Tibial nerve (tissue), 4 donors: ENCODE results near the gene ZNF335. TPM values are rescaled to one million over a fixed set of nuclear protein-coding genes. Genes with fewer than 3 reads are reported as not detected.

Experiments used
- DNase-seq, 2 donors: peaks; one replicate each; pipeline ENCODE4 v3.0.0-alpha.2; 2019; ENCODE audit warnings: low spot score in 2 of 2
- H3K27ac ChIP-seq, 4 donors: fragments of 200-600 bp; sonication (generic) in 3 of 4; one replicate each; pipeline ENCODE4 v1.5.1; 2017 to 2019; ENCODE audit warnings: mild to moderate bottlenecking in 1 of 4
- H3K27me3 ChIP-seq, 2 donors: fragments of 200-600 bp; sonication (generic) in 1 of 2; one replicate each; pipeline versions ENCODE4 v1.5.1 to v1.6.0; 2017 to 2019
- H3K36me3 ChIP-seq, 3 donors: fragments of 200-600 bp; sonication (generic); one replicate each; pipeline ENCODE4 v1.5.1; 2018 to 2019
- H3K4me1 ChIP-seq, 4 donors: fragments of 200-600 bp; sonication (generic) in 3 of 4; one replicate each; pipeline ENCODE4 v1.5.1; 2017 to 2019
- H3K4me3 ChIP-seq, 4 donors: fragments of 200-600 bp; sonication (generic) in 3 of 4; one replicate each; pipeline ENCODE4 v1.5.1; 2017 to 2019; ENCODE audit warnings: mild to moderate bottlenecking in 1 of 4, moderate library complexity in 1 of 4
- H3K9me3 ChIP-seq, 4 donors: fragments of 200-600 bp; sonication (generic) in 3 of 4; one replicate each; pipeline ENCODE4 v1.5.1; 2017 to 2019
- CTCF ChIP-seq, 5 experiments: fragments of 200-600 bp in 3 of 5; fragments of 450-650 bp in 2 of 5; sonication (generic) in 3 of 5; IDR thresholded peaks; one replicate each; pipeline ENCODE4 v1.5.1; 2016 to 2019; ENCODE audit warnings: antibody characterized with exemption in 5 of 5, mild to moderate bottlenecking in 3 of 5, moderate library complexity in 2 of 5
- EP300 ChIP-seq, 2 donors: sonication (generic); formaldehyde crosslinking; IDR thresholded peaks; one replicate each; pipeline ENCODE4 v1.6.1; 2017; ENCODE audit warnings: antibody characterized with exemption in 2 of 2, mild to moderate bottlenecking in 1 of 2
- POLR2A ChIP-seq, 2 donors: fragments of 450-650 bp; IDR thresholded peaks; one replicate each; pipeline ENCODE4 v1.6.1; 2017; ENCODE audit warnings: antibody characterized with exemption in 2 of 2, mild to moderate bottlenecking in 2 of 2, moderate library complexity in 2 of 2
- WGBS, 2 donors: methylation state at CpG; one replicate each; pipeline ENCODE4 v1.1.5; 2018; 5-methylcytosine and 5-hydroxymethylcytosine counted together
- total RNA-seq, 4 donors: library from RNA; depleted of rRNA; stranded (reverse); fragments of >200 nt; gene quantifications; one replicate each; pipeline ENCODE4 v1.1.0, GENCODE V29; 2016

ZNF335 gene
- total RNA-seq, 4 donors from 2014 or later, result 24.3 to 42.3 (median 28.6) TPM

DNA sequence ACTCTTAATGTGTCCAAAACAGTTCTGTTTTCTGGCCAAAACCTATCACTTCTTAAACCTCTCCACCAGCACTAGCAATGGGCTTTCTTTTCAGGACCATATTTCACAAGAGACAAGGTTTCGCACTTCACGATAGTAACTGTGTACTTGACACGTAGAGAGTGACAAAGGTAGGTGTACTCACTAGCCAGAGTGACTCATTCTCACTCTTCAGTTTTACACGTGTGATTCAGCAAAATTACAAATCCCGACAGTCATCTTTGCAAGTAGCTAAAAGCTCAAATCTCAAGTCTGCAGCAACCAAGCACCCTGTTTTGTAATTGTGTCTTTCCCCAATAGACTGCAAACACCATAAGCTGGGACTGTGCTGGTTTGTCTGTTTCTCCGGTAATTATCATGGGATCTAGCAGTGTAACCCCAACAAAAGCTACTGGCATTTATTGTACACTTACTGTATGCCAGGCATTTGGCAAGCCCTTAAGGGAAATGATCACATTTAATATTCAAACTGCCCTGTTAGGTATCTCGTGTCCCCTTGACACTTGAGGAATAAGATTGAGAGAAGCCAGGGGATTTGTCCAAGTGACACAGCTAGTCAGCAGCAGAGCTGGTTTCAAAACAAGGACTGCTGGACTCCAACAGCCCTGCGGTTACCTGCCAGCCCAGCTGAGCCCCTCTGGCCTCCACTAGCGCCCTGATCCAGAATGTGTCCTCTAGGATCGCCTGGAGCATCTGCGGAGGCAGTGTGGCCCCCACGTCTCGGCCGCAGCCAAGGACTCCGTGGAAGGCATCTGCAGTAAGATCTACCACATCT is 27.6 kb downstream of the ZNF335 start:
- H3K27ac ChIP-seq, result no peak overlapping the region
- peaks cover 0 to 26% (median 2%) of the 10 kb centered on the region in 4 donors for H3K4me1 ChIP-seq
- no peaks in the 10 kb centered on the region for H3K27me3 ChIP-seq
- H3K36me3 ChIP-seq, result peaks cover 9 to 100% (median 64%) of the 10 kb centered on the region in 3 donors
- H3K9me3 ChIP-seq, result no peaks in the 10 kb centered on the region
- no peak overlapping the region for H3K4me3 ChIP-seq
- 85 to 87% methylated on average over 12 to 15 of the region's 15 CpGs for WGBS, 2 donors
- TF ChIP-seq EP300 (IDR thresholded peaks at IDR 0.05), result no peak
- TF ChIP-seq CTCF (IDR thresholded peaks at IDR 0.05), result no peak
- TF ChIP-seq POLR2A (IDR thresholded peaks at IDR 0.05), result no peak
- no peak for DNase-seq

DNA sequence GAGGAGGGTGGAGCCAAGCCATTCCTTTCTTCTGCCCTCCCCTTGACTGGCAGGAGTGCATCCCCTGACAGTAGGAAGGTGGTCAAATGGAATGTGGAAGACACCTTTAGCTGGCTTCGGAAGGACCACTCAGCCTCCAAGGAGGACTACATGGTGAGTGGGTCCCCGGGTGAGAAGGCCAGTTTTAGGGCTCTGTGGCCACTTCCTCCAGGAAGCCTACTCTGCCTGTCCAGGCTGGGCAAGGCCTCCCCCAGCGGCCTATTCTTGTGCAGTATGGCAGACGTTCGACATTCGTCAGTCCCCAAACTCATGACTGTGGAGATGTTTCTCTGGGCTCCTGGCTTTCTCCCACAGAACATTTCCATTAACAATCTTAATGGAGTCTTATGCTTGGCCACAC is 28.4 kb downstream of the ZNF335 start:
- WGBS, 2 donors, result 87 to 90% methylated on average over 6 of the region's 6 CpGs
- no peak for DNase-seq
- H3K27me3 ChIP-seq, result no peaks in the 10 kb centered on the region
- peaks cover 9 to 100% (median 65%) of the 10 kb centered on the region in 3 donors for H3K36me3 ChIP-seq
- no peak overlapping the region for H3K27ac ChIP-seq
- no peak overlapping the region for H3K4me3 ChIP-seq
- H3K4me1 ChIP-seq, result peaks cover 0 to 26% (median 2%) of the 10 kb centered on the region in 4 donors
- no peaks in the 10 kb centered on the region for H3K9me3 ChIP-seq
- TF ChIP-seq CTCF (IDR thresholded peaks at IDR 0.05) (no peak), EP300 (IDR thresholded peaks at IDR 0.05) (no peak), POLR2A (IDR thresholded peaks at IDR 0.05) (no peak)

DNA sequence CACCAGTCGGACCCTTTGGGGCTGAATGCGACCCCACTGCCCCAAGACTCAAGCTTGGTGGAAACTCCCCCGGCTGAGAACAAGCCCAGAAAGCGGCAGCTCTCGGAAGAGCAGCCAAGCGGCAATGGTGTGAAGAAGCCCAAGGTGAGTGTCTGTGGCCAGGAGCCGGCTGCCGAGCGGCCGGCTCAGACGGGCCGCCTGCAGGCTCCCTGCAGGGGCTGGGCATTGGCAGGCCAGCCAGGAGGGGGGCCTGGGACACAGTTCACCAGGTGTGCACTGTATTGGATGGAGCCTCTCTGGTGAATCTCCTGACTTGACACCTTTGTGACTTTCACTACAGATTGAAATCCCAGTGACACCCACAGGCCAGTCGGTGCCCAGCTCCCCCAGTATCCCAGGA is 31.5 kb downstream of the ZNF335 start:
- Histone ChIP-seq H3K36me3 (peaks cover 14 to 85% (median 51%) of the 10 kb centered on the region in 3 donors), H3K4me1 (peaks cover 0 to 27% (median 8%) of the 10 kb centered on the region in 4 donors)
- WGBS, 2 donors, result 86 to 88% methylated on average over 13 of the region's 13 CpGs

DNA sequence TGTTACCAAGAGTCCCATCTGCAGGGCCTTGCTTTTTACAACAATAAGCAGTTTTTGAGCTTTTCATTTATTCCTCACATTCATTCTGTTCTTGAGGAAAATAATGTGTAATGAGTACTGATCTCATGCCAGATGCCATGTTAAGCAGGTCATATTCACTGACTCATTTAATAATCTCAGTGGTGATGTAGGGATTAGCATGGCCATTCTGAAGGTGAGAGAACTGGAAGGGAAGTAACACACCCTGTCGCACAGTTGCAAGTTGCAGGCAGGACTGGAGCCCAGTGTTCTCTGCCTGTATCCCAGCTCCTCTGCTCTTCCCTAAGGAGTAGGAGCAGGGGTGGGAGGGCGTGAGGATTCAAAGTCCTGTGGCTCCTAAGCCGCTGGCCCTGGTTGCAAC is 31.9 kb downstream of the ZNF335 start:
- whole genome bisulfite sequencing, 2 donors, result 93 to 95% methylated on average over 1 to 3 of the region's 3 CpGs
- DNase-seq, result no peak
- H3K27me3 ChIP-seq, result no peaks in the 10 kb centered on the region
- H3K4me3 ChIP-seq, result no peak overlapping the region
- peaks cover 0 to 26% (median 8%) of the 10 kb centered on the region in 4 donors for H3K4me1 ChIP-seq
- peaks cover 14 to 81% (median 49%) of the 10 kb centered on the region in 3 donors for H3K36me3 ChIP-seq
- H3K27ac ChIP-seq, result no peak overlapping the region
- TF ChIP-seq EP300 (IDR thresholded peaks at IDR 0.05), result no peak
- no peak for TF ChIP-seq CTCF (IDR thresholded peaks at IDR 0.05)
- TF ChIP-seq POLR2A (IDR thresholded peaks at IDR 0.05), result no peak
- H3K9me3 ChIP-seq, result no peaks in the 10 kb centered on the region

More for the DNA sequence above, 31.5 kb downstream of the ZNF335 start:
- no peak overlapping the region for H3K4me3 ChIP-seq
- no peaks in the 10 kb centered on the region for H3K9me3 ChIP-seq
- TF ChIP-seq EP300 (IDR thresholded peaks at IDR 0.05), result no peak
- TF ChIP-seq POLR2A (IDR thresholded peaks at IDR 0.05), result no peak
- no peak for TF ChIP-seq CTCF (IDR thresholded peaks at IDR 0.05)
- H3K27me3 ChIP-seq, result no peaks in the 10 kb centered on the region
- no peak for DNase-seq
- H3K27ac ChIP-seq, result no peak overlapping the region

DNA sequence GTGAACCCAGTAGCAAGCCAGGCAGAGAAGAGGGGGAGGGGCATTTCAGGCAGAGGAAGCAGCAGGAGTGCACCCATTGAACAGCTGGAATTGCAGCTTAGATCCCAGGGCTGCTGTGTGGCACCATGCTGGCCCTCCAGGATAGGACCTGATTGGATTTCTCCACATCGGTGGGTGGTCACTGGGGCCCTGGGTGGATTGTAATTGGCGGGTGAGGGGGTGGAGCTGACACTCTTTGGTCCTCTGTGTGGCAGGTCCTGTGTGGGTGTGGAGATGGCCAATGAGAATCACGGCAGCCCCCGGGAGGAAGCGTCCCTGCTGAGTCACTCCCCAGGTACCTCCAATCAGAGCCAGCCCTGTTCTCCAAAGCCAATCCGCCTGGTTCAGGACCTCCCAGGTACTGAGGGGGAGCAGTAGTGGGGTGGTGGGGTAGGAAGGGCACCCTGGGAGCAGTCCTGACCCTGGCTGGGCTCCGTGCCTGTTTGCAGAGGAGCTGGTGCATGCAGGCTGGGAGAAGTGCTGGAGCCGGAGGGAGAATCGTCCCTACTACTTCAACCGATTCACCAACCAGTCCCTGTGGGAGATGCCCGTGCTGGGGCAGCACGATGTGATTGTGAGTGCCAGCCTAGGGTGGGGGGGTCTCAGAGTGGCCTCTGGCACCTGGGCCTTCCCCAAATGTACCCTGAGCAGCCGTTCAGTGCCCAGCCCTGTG is 33.1 kb downstream of the ZNF335 start:
- TF ChIP-seq POLR2A (IDR thresholded peaks at IDR 0.05) (no peak), EP300 (IDR thresholded peaks at IDR 0.05) (no peak), CTCF (IDR thresholded peaks at IDR 0.05) (no peak)
- 82 to 92% methylated on average over 13 of the region's 13 CpGs for WGBS, 2 donors
- H3K36me3 ChIP-seq, result peaks cover 14 to 69% (median 42%) of the 10 kb centered on the region in 3 donors
- H3K4me1 ChIP-seq, result peaks cover 0 to 26% (median 8%) of the 10 kb centered on the region in 4 donors
- H3K27ac ChIP-seq, result no peak overlapping the region
- no peaks in the 10 kb centered on the region for H3K27me3 ChIP-seq
- no peak for DNase-seq
- no peaks in the 10 kb centered on the region for H3K9me3 ChIP-seq
- no peak overlapping the region for H3K4me3 ChIP-seq
